SK-N-MC (cell line): ENCODE results near the gene GLTP.
A peak's percentile ranks its signal among the peaks of the same experiment; 100 is the strongest.

ENCODE experiments used
- DNase-seq: peaks from one replicate; pipeline ENCODE4 v3.0.0-alpha.2; 2011; ENCODE audit warnings: low read depth, low spot score
- H3K27ac ChIP-seq: fragments of 200-600 bp; sonication (generic); 2 replicates; pipeline ENCODE4 v1.5.1; 2016; ENCODE audit warnings: mixed run types
- H3K36me3 ChIP-seq: fragments of 200-600 bp; sonication (generic); 2 replicates; pipeline ENCODE4 v1.6.1; 2017; ENCODE audit warnings: antibody characterized with exemption, low read length, mixed read lengths; ENCODE audit not compliant: insufficient read depth
- H3K4me3 ChIP-seq: fragments of 200-600 bp; sonication (generic); 2 replicates; pipeline ENCODE4 v1.5.1; 2016
- H3K9ac ChIP-seq: fragments of 200-600 bp; sonication (generic); 2 replicates; pipeline ENCODE4 v1.8.0; 2017; ENCODE audit warnings: mixed run types, mixed read lengths; ENCODE audit not compliant: insufficient read length
- H3K9me3 ChIP-seq: fragments of 200-600 bp; sonication (generic); 2 replicates; pipeline ENCODE4 v1.6.1; 2017; ENCODE audit warnings: low read depth, mild to moderate bottlenecking, antibody characterized with exemption, low read length, moderate library complexity, mixed read lengths
- EZH2 ChIP-seq: fragments of 200-600 bp; sonication (generic); IDR thresholded peaks from one replicate; pipeline ENCODE4 v1.6.1; 2017; ENCODE audit warnings: antibody characterized with exemption
- FOXP2 ChIP-seq: optimal IDR thresholded peaks from 2 replicates; pipeline ENCODE3; 2011; ENCODE audit warnings: mild to moderate bottlenecking, moderate library complexity; ENCODE audit not compliant: insufficient read depth; ENCODE audit errors: extremely low read length, control extremely low read depth
- POLR2AphosphoS5 ChIP-seq: IDR thresholded peaks from 2 replicates; pipeline ENCODE4 v1.6.1; 2012; ENCODE audit warnings: mild to moderate bottlenecking, low read depth, low read length, borderline replicate concordance

Gene GLTP

GRCh38 chr12:109810954-109811623, 69.3 kb downstream of the GLTP start:
- Histone ChIP-seq H3K27ac (no peak overlapping the region), H3K4me3 (no peak overlapping the region), H3K9ac (no peak overlapping the region)

GRCh38 chr12:109808876-109809646, 71.3 kb downstream of the GLTP start:
- DNase-seq, result no peak
- TF ChIP-seq EZH2 (no peak), POLR2AphosphoS5 (no peak)
- H3K4me3 ChIP-seq, result no peak overlapping the region
- no peaks in the 10 kb centered on the region for H3K9me3 ChIP-seq
- no peaks in the 10 kb centered on the region for H3K36me3 ChIP-seq
- no peak overlapping the region for H3K27ac ChIP-seq
- no peak overlapping the region for H3K9ac ChIP-seq

More at GRCh38 chr12:109810954-109811623, 69.3 kb downstream of the GLTP start:
- Histone ChIP-seq H3K36me3 (no peaks in the 10 kb centered on the region), H3K9me3 (no peaks in the 10 kb centered on the region)
- TF ChIP-seq EZH2 (no peak), FOXP2 (no peak), POLR2AphosphoS5 (no peak)
- DNase-seq, result no peak

GRCh38 chr12:109807954-109808643, 72.2 kb downstream of the GLTP start:
- Histone ChIP-seq H3K4me3 (no peak overlapping the region), H3K9me3 (no peaks in the 10 kb centered on the region), H3K36me3 (no peaks in the 10 kb centered on the region), H3K9ac (no peak overlapping the region), H3K27ac (no peak overlapping the region)
- no peak for DNase-seq
- TF ChIP-seq EZH2 (no peak), FOXP2 (no peak), POLR2AphosphoS5 (no peak)

- Histone ChIP-seq H3K9ac (no peak overlapping the region), H3K27ac (no peak overlapping the region), H3K4me3 (no peak overlapping the region), H3K9me3 (no peaks in the 10 kb centered on the region), H3K36me3 (no peaks in the 10 kb centered on the region)
- TF ChIP-seq POLR2AphosphoS5 (no peak), EZH2 (no peak), FOXP2 (no peak)
- DNase-seq, result peak; percentile 12
These were observed 75.2 kb downstream of the GLTP start for GRCh38 chr12:109804820-109805761.

- Histone ChIP-seq H3K4me3 (no peak overlapping the region), H3K9ac (no peak overlapping the region), H3K36me3 (no peaks in the 10 kb centered on the region), H3K9me3 (no peaks in the 10 kb centered on the region), H3K27ac (no peak overlapping the region)
- no peak for DNase-seq
- TF ChIP-seq POLR2AphosphoS5, result no peak
- no peak for TF ChIP-seq EZH2
- TF ChIP-seq FOXP2, result no peak
These were observed 76.7 kb downstream of the GLTP start for GRCh38 chr12:109803678-109804077.

GRCh38 chr12:109802828-109803227, 77.5 kb downstream of the GLTP start:
- Histone ChIP-seq H3K27ac (no peak overlapping the region), H3K4me3 (no peak overlapping the region), H3K9ac (no peak overlapping the region), H3K36me3 (no peaks in the 10 kb centered on the region), H3K9me3 (no peaks in the 10 kb centered on the region)
- TF ChIP-seq POLR2AphosphoS5 (no peak), EZH2 (no peak), FOXP2 (no peak)
- no peak for DNase-seq
